ENCODE measurements around the gene ZNF536.

DNA sequence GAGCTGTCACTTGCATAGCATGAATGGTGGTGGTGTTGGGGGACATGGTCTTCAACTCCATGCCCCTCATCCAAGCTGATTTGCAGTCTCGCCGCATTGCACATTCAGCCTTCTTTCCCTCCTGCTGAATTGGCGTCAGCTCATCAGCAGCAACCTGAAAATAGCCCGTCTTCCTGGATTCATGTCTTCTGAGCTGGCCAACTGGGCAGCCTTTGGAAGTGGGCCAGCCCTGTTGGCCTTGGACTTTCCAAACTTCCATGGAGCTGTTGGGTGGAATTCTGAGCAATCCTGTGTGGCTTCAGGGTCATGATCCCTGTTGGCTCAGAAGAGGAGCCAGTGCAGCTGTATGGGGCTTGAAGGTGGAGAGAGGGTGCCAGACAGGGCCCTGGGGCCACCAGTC is 68.8 kb downstream of the ZNF536 start:
- no peak for TF ChIP-seq CTCF (conservative IDR thresholded peaks at IDR 0.05; ENCODE audit: low read depth, low read length)
- no peak for TF ChIP-seq EZH2 (IDR thresholded peaks at IDR 0.05; ENCODE audit: borderline replicate concordance, low read depth, low read length, poor library complexity, severe bottlenecking)
